H1 (cell line): ENCODE results near the gene KRTAP10-5. TPM values are rescaled to one million over a fixed set of nuclear protein-coding genes. Genes with fewer than 3 reads are reported as not detected.

ENCODE experiments used
- CTCF ChIA-PET: fragments of 300-600 bp; sonication (Branson Sonifier 250); formaldehyde crosslinking; loops from one replicate; lab custom pipeline; 2021; ENCODE audit not compliant: partially characterized antibody; lab: Charles Lee
- POLR2A ChIA-PET: fragments of 300-600 bp; sonication (Branson Sonifier 250); formaldehyde crosslinking; loops from one replicate; lab custom pipeline; 2021; ENCODE audit warnings: inconsistent platforms; ENCODE audit not compliant: partially characterized antibody; lab: Charles Lee
- DNase-seq, 2 experiments: peaks; one replicate each; pipeline versions ENCODE4 v3.0.0 to v3.0.0-alpha.2; 2010 to 2022; ENCODE audit warnings: low spot score in 2 of 2, low read depth in 1 of 2, mixed read lengths in 1 of 2
- FAIRE-seq: peaks from 2 replicates; lab custom pipeline; 2011; peaks lifted over from hg19 to GRCh38; lab: Jason Lieb, UNC
- H2AFZ ChIP-seq: 2 replicates; pipeline ENCODE4 v1.8.1; 2012; ENCODE audit warnings: low read length, inconsistent platforms
- H2AK5ac ChIP-seq: 2 replicates; pipeline ENCODE4 v1.6.1; 2013; ENCODE audit warnings: low read depth, low read length
- H2BK120ac ChIP-seq: replicated peaks from 2 replicates; pipeline ENCODE3; 2013; ENCODE audit warnings: low read depth, low read length, inconsistent platforms
- H2BK12ac ChIP-seq: 2 replicates; pipeline ENCODE4 v1.6.1; 2013; ENCODE audit warnings: low read depth, low read length
- H2BK15ac ChIP-seq: 2 replicates; pipeline ENCODE4 v1.6.1; 2013; ENCODE audit warnings: low read length
- H2BK20ac ChIP-seq: 2 replicates; pipeline ENCODE4 v1.6.1; 2013; ENCODE audit warnings: low read length
- H2BK5ac ChIP-seq: 2 replicates; pipeline ENCODE4 v1.6.1; 2013; ENCODE audit warnings: low read depth, low read length
- H3K14ac ChIP-seq: 2 replicates; pipeline ENCODE4 v1.6.1; 2013; ENCODE audit warnings: inconsistent platforms; ENCODE audit not compliant: insufficient read length
- H3K18ac ChIP-seq: 2 replicates; pipeline ENCODE4 v1.6.1; 2013; ENCODE audit warnings: low read length; ENCODE audit errors: extremely low read depth
- H3K23ac ChIP-seq: 2 replicates; pipeline ENCODE4 v1.6.1; 2013; ENCODE audit warnings: inconsistent platforms; ENCODE audit not compliant: insufficient read length
- H3K23me2 ChIP-seq: 2 replicates; pipeline ENCODE4 v1.6.1; 2013; ENCODE audit warnings: low read depth, low read length
- H3K27ac ChIP-seq: 2 replicates; pipeline ENCODE4 v1.6.1; 2011; ENCODE audit warnings: low read depth, low read length, inconsistent platforms
- H3K27me3 ChIP-seq, 4 experiments: replicated peaks in 1 of 4; 1 replicate in 1 of 4; 2 replicates in 3 of 4; pipeline versions ENCODE4 v1.6.1 to v1.8.1; 2011 to 2013; ENCODE audit warnings: low read length in 3 of 4, mild to moderate bottlenecking in 3 of 4, inconsistent platforms in 2 of 4, mixed read lengths in 2 of 4, moderate library complexity in 1 of 4; ENCODE audit not compliant: control insufficient read depth in 3 of 4, insufficient read depth in 3 of 4; ENCODE audit errors: extremely low read depth in 1 of 4
- H3K36me3 ChIP-seq, 4 experiments: 2 replicates each; pipeline versions ENCODE4 v1.6.1 to v1.8.1; 2011 to 2013; ENCODE audit warnings: mild to moderate bottlenecking in 4 of 4, low read length in 3 of 4, moderate library complexity in 2 of 4, control low read depth in 1 of 4, inconsistent platforms in 1 of 4; ENCODE audit not compliant: insufficient read depth in 4 of 4, control insufficient read depth in 2 of 4
- H3K4ac ChIP-seq: replicated peaks from 2 replicates; pipeline ENCODE3; 2013; ENCODE audit warnings: low read length, low read depth, mixed read lengths, inconsistent platforms; ENCODE audit not compliant: insufficient read length
- H3K4me1 ChIP-seq, 4 experiments: replicated peaks in 1 of 4; 1 replicate in 1 of 4; 2 replicates in 3 of 4; pipeline versions ENCODE4 v1.6.1 to v1.8.1; 2011 to 2013; ENCODE audit warnings: low read length in 3 of 4, inconsistent platforms in 2 of 4, mixed read lengths in 1 of 4; ENCODE audit not compliant: insufficient read depth in 4 of 4, control insufficient read depth in 3 of 4
- H3K4me2 ChIP-seq, 2 experiments: 2 replicates each; pipeline versions ENCODE4 v1.6.1 to v1.8.1; 2011 to 2013; ENCODE audit warnings: low read depth in 2 of 2, low read length in 2 of 2, control low read depth in 1 of 2, inconsistent platforms in 1 of 2, mild to moderate bottlenecking in 1 of 2; ENCODE audit not compliant: insufficient read depth in 1 of 2
- H3K4me3 ChIP-seq, 4 experiments: fragments of 200-600, 300-600 bp in 1 of 4; sonication (generic), shearing (Covaris generic), sonication (Bioruptor Twin) in 1 of 4; 2 replicates each; pipeline versions ENCODE4 v1.5.1 to v1.8.1; 2011 to 2016; ENCODE audit warnings: low read length in 4 of 4, low read depth in 3 of 4, control low read depth in 2 of 4, inconsistent platforms in 2 of 4, mild to moderate bottlenecking in 2 of 4, mixed read lengths in 1 of 4, moderate library complexity in 1 of 4; ENCODE audit not compliant: insufficient read depth in 2 of 4; ENCODE audit errors: extremely low read depth in 1 of 4
- H3K56ac ChIP-seq: replicated peaks from 2 replicates; pipeline ENCODE3; 2013; ENCODE audit warnings: low read depth, mild to moderate bottlenecking, mixed read lengths, low read length, inconsistent platforms; ENCODE audit not compliant: insufficient read length
- H3K79me1 ChIP-seq: 2 replicates; pipeline ENCODE4 v1.6.1; 2013; ENCODE audit warnings: low read depth, low read length, control low read depth
- H3K79me2 ChIP-seq, 2 experiments: 2 replicates each; pipeline versions ENCODE4 v1.6.1 to v1.8.1; 2012 to 2013; ENCODE audit warnings: low read length in 2 of 2, mild to moderate bottlenecking in 2 of 2, inconsistent platforms in 1 of 2; ENCODE audit not compliant: insufficient read depth in 2 of 2, control insufficient read depth in 1 of 2
- H3K9ac ChIP-seq, 4 experiments: replicated peaks in 1 of 4; 1 replicate in 1 of 4; 2 replicates in 3 of 4; pipeline versions ENCODE4 v1.6.1 to v1.8.1; 2011 to 2013; ENCODE audit warnings: low read depth in 3 of 4, low read length in 3 of 4, control low read depth in 2 of 4, mild to moderate bottlenecking in 2 of 4, moderate library complexity in 2 of 4, inconsistent platforms in 1 of 4; ENCODE audit errors: extremely low read depth in 1 of 4
- H3K9me3 ChIP-seq, 2 experiments: 2 replicates each; pipeline versions ENCODE4 v1.6.1 to v1.8.1; 2012 to 2013; ENCODE audit warnings: mild to moderate bottlenecking in 2 of 2, moderate library complexity in 2 of 2, control low read depth in 1 of 2, inconsistent platforms in 1 of 2, low read depth in 1 of 2, low read length in 1 of 2, mixed read lengths in 1 of 2; ENCODE audit not compliant: insufficient read depth in 2 of 2
- H4K20me1 ChIP-seq, 2 experiments: replicated peaks in 1 of 2; 2 replicates each; pipeline versions ENCODE3 to v1.8.1; 2011 to 2013; ENCODE audit warnings: inconsistent platforms in 2 of 2, low read length in 2 of 2, mild to moderate bottlenecking in 1 of 2; ENCODE audit not compliant: insufficient read depth in 2 of 2, control insufficient read depth in 1 of 2
- H4K5ac ChIP-seq: 2 replicates; pipeline ENCODE4 v1.6.1; 2013; ENCODE audit warnings: low read length, low read depth, mixed read lengths, inconsistent platforms; ENCODE audit not compliant: insufficient read length
- H4K8ac ChIP-seq: 2 replicates; pipeline ENCODE4 v1.8.0; 2013; ENCODE audit warnings: mild to moderate bottlenecking, moderate library complexity, low read length, inconsistent platforms; ENCODE audit not compliant: insufficient read depth; ENCODE audit errors: extremely low read depth
- H4K91ac ChIP-seq: replicated peaks from 2 replicates; pipeline ENCODE3; 2013; ENCODE audit warnings: low read length, mixed read lengths, inconsistent platforms; ENCODE audit not compliant: insufficient read length
- CTBP2 ChIP-seq: IDR thresholded peaks from 2 replicates; pipeline ENCODE4 v1.7.0; 2011; ENCODE audit warnings: borderline replicate concordance, mild to moderate bottlenecking, moderate library complexity, mixed read lengths, low read length; ENCODE audit not compliant: insufficient read depth, insufficient read length
- KDM5A ChIP-seq: fragments of 200-600 bp; IDR thresholded peaks from 2 replicates; pipeline ENCODE4 v1.7.1; 2012; ENCODE audit warnings: mild to moderate bottlenecking, low read length, inconsistent platforms, mixed read lengths
- RAD21 ChIP-seq, 2 experiments: IDR thresholded peaks in 1 of 2; conservative IDR thresholded peaks in 1 of 2; 2 replicates each; pipeline ENCODE4 v1.6.1; 2011; ENCODE audit warnings: low read depth in 2 of 2, low read length in 2 of 2, improper control_type of control experiment in 1 of 2, inconsistent platforms in 1 of 2, mild to moderate bottlenecking in 1 of 2, moderate library complexity in 1 of 2
- RBBP5 ChIP-seq: IDR thresholded peaks from 2 replicates; pipeline ENCODE4 v1.7.1; 2012; ENCODE audit warnings: low read depth, mild to moderate bottlenecking, inconsistent platforms, low read length, moderate library complexity, borderline replicate concordance
- RFX5 ChIP-seq: IDR thresholded peaks from 2 replicates; pipeline ENCODE4 v1.6.1; 2011; ENCODE audit warnings: low read depth, low read length, improper control_type of control experiment, borderline replicate concordance
- SIRT6 ChIP-seq: IDR thresholded peaks from one replicate; pipeline ENCODE4 v1.7.1; 2012; ENCODE audit warnings: low read length, inconsistent platforms
- SP2 ChIP-seq: IDR thresholded peaks from 2 replicates; pipeline ENCODE4 v1.6.1; 2012; ENCODE audit warnings: mild to moderate bottlenecking, low read length, inconsistent platforms
- SP4 ChIP-seq: IDR thresholded peaks from 2 replicates; pipeline ENCODE4 v1.6.1; 2012; ENCODE audit warnings: low read length, inconsistent platforms
- SUZ12 ChIP-seq: fragments of 200-600 bp; sonication (generic); IDR thresholded peaks from 2 replicates; pipeline ENCODE4 v1.6.1; 2012; ENCODE audit warnings: mild to moderate bottlenecking, inconsistent platforms, low read length, moderate library complexity, mixed read lengths
- TBP ChIP-seq: IDR thresholded peaks from 2 replicates; pipeline ENCODE4 v1.6.1; 2011; ENCODE audit warnings: low read depth, low read length, improper control_type of control experiment
- WGBS, 2 experiments: shearing (Covaris generic) in 1 of 2; methylation state at CpG; one replicate each; pipeline versions ENCODE4 v1.1.6 to v1.1.7; 2013 to 2015; ENCODE audit warnings: low lambda C conversion rate in 2 of 2, mixed read lengths in 2 of 2, inconsistent platforms in 1 of 2, low coverage in 1 of 2, missing lambda C conversion rate in 1 of 2; ENCODE audit not compliant: insufficient replicate concordance in 2 of 2, insufficient coverage in 1 of 2, insufficient read length in 1 of 2; ENCODE audit errors: extremely low coverage in 1 of 2, missing lambda C conversion rate in 1 of 2; 5-methylcytosine and 5-hydroxymethylcytosine counted together
- polyA plus RNA-seq, 7 experiments: library from polyadenylated mRNA; depleted of rRNA in 3 of 7; stranded (reverse) in 5 of 7; unstranded in 2 of 7; fragments of >200 nt in 5 of 7; fragments of 200-250 nt in 2 of 7; gene quantifications; 1 replicate in 5 of 7; 2 replicates in 1 of 7; 4 replicates in 1 of 7; pipeline versions ENCODE4 v1.2.1 to v1.2.3, GENCODE V29; 2011 to 2013; ENCODE audit warnings: missing spikeins in 2 of 7, mixed read lengths in 2 of 7
- total RNA-seq: library from RNA; stranded (reverse); fragmentation: NEBNext Ultra II Directional; extraction: Animal tissue kit (Norgen Biotek cat#: 25700); gene quantifications from 2 replicates; pipeline ENCODE4 v1.2.1, GENCODE V29; 2021
- TF ChIP-seq, protein P1 (sequence below): IDR thresholded peaks from 2 replicates; pipeline ENCODE4 v1.6.1; 2012; ENCODE audit warnings: inconsistent platforms

KRTAP10-5 gene
- total and polyA plus RNA-seq, 2 of the 8 experiments (the other 6 are each of a cell fraction or from before 2014, with no cell fraction given): 0.09 TPM; not detected in 1

DNA sequence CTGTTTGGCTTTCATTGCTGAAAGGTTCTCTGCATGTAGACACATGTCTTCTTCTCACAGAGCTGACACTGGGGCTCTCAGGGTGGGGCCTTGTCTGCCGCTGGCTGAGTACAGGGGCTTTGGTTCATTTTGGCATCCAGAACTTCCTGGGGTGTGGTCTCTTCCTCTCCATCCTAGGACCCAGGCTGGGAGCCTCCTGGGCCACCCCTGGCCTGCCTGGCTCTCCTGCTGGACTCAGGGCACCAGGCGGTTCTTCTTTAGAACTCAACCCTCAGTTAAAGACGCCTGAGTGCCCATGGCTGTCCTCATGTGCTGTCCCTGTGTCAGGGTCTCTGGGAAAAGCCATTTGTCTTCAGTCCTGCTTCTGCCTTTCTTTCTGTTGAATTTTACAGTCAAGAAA is 5.5 kb upstream of the KRTAP10-5 start:
- Histone ChIP-seq H2BK120ac (no peak overlapping the region), H3K4me1 (no peaks in the 10 kb centered on the region), H2BK12ac (no peak overlapping the region), H3K27ac (no peak overlapping the region), H4K5ac (no peak overlapping the region), H3K4me3 (no peak overlapping the region), H3K79me2 (no peaks in the 10 kb centered on the region), H2BK20ac (no peak overlapping the region), H3K18ac (no peak overlapping the region), H3K9ac (no peak overlapping the region), H3K56ac (no peak overlapping the region), H4K91ac (no peak overlapping the region), H3K36me3 (no peaks in the 10 kb centered on the region; a peak in 1 of 8 replicates), H2AFZ (no peak overlapping the region), H3K14ac (no peak overlapping the region), H4K8ac (no peak overlapping the region), H3K27me3 (no peaks in the 10 kb centered on the region), H2AK5ac (no peak overlapping the region), H2BK5ac (no peak overlapping the region), H3K9me3 (peaks cover 0 to 3% of the 10 kb centered on the region in 2 experiments; a peak in 1 of 4 replicates), H3K4ac (no peak overlapping the region), H4K20me1 (no peaks in the 10 kb centered on the region), H3K23ac (no peak overlapping the region), H3K23me2 (no peaks in the 10 kb centered on the region), H3K4me2 (no peak overlapping the region), H3K79me1 (no peaks in the 10 kb centered on the region), H2BK15ac (no peak overlapping the region)
- TF ChIP-seq TBP (no peak), CTBP2 (no peak), SP2 (no peak), KDM5A (no peak), RAD21 (IDR thresholded peaks at IDR 0.05 in 1 of 2, conservative IDR thresholded peaks at IDR 0.05 in 1 of 2; ENCODE audit: low read depth in 2 of 2, low read length in 2 of 2) (no peak), RBBP5 (no peak), SIRT6 (no peak), RFX5 (no peak), SP4 (no peak), SUZ12 (no peak)
- TF ChIP-seq, protein P1, sequence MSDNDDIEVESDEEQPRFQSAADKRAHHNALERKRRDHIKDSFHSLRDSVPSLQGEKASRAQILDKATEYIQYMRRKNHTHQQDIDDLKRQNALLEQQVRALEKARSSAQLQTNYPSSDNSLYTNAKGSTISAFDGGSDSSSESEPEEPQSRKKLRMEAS: no peak
- POLR2A ChIA-PET: no interaction called here
- DNase-seq (no peak), FAIRE-seq (no peak)
- CTCF ChIA-PET: no interaction called here
- WGBS, 2 experiments: 86% methylated on average over 3 of the region's 3 CpGs; no CpG with 5 or more reads in 1 of the 2 experiments
